K562 (cell line): Measurements from ENCODE around the gene MBNL2. TPM values are rescaled to one million over a fixed set of nuclear protein-coding genes. Genes with fewer than 3 reads are reported as not detected.

ENCODE experiments used
- ATAC-seq: fragments of 200-7000 bp; cut with Tn5 transposase; 3 replicates; pipeline ENCODE4 v1.9.1; 2020; ENCODE audit warnings: moderate library complexity
- BruUV-seq: library from RNA; stranded (reverse); fragments of 400-500 nt; replicated peaks from 2 replicates; lab custom pipeline; 2021; lab: Mats Ljungman, UMichigan
- CTCF ChIA-PET: fragments of 300-600 bp; formaldehyde crosslinking; extraction: SDS; loops from one replicate; lab custom pipeline; 2021; ENCODE audit warnings: low intra/inter-chr PET ratio; lab: Yijun Ruan, JAX
- POLR2A ChIA-PET: fragments of 300-600, 350-650 bp; sonication (Branson Sonifier 250); formaldehyde crosslinking; extraction: SDS; loops from one replicate; lab custom pipeline; 2021; ENCODE audit warnings: antibody characterized with exemption, inconsistent platforms; lab: Yijun Ruan, JAX
- DNase-seq, 4 experiments: peaks; one replicate each; pipeline versions ENCODE4 v3.0.0 to v3.0.0-alpha.2; 2011 to 2018; ENCODE audit warnings: low spot score in 3 of 4, mixed read lengths in 3 of 4; ENCODE audit errors: extremely low read depth in 1 of 4
- FAIRE-seq: peaks from 2 replicates; lab custom pipeline; 2011; peaks lifted over from hg19 to GRCh38; lab: Jason Lieb, UNC
- H2AFZ ChIP-seq: 2 replicates; pipeline ENCODE4 v1.6.0; 2011; ENCODE audit warnings: low read depth, low read length, control low read depth, inconsistent platforms
- H3K27ac ChIP-seq: fragments of 200-600 bp; 3 replicates; pipeline ENCODE4 v1.8.0; 2011; ENCODE audit warnings: low read depth, mild to moderate bottlenecking, control low read depth, inconsistent platforms, low read length, moderate library complexity, mixed read lengths; ENCODE audit errors: extremely low read depth
- H3K27me3 ChIP-seq, 2 experiments: fragments of 300-600 bp in 1 of 2; 2 replicates in 1 of 2; 3 replicates in 1 of 2; pipeline versions ENCODE4 v1.6.0 to v1.8.0; 2011; ENCODE audit warnings: inconsistent platforms in 2 of 2, low read length in 2 of 2, mild to moderate bottlenecking in 1 of 2, mixed read lengths in 1 of 2, moderate library complexity in 1 of 2; ENCODE audit not compliant: control insufficient read depth in 2 of 2, insufficient read depth in 2 of 2
- H3K36me3 ChIP-seq: fragments of 300-600 bp; 3 replicates; pipeline ENCODE4 v1.8.0; 2011; ENCODE audit warnings: mild to moderate bottlenecking, low read length, inconsistent platforms; ENCODE audit not compliant: control insufficient read depth, insufficient read depth
- H3K4me1 ChIP-seq, 2 experiments: fragments of 200-600 bp in 1 of 2; replicated peaks in 1 of 2; 2 replicates in 1 of 2; 3 replicates in 1 of 2; pipeline versions ENCODE4 v1.5.1 to v1.8.0; 2011; ENCODE audit warnings: inconsistent platforms in 2 of 2, low read length in 2 of 2, mild to moderate bottlenecking in 1 of 2, mixed read lengths in 1 of 2, moderate library complexity in 1 of 2; ENCODE audit not compliant: control insufficient read depth in 2 of 2, insufficient read depth in 2 of 2
- H3K4me2 ChIP-seq: 2 replicates; pipeline ENCODE4 v1.6.1; 2011; ENCODE audit warnings: low read length, control low read depth, inconsistent platforms, mixed read lengths; ENCODE audit not compliant: insufficient read depth
- H3K4me3 ChIP-seq: fragments of 200-600 bp; sonication (generic), shearing (Covaris generic); 2 replicates; pipeline ENCODE4 v1.5.1; 2016; ENCODE audit warnings: control low read depth, inconsistent platforms
- H3K79me2 ChIP-seq: fragments of 200-600 bp; 3 replicates; pipeline ENCODE4 v1.8.0; 2011; ENCODE audit warnings: low read length, inconsistent platforms; ENCODE audit not compliant: control insufficient read depth, insufficient read depth
- H3K9ac ChIP-seq, 2 experiments: 2 replicates each; pipeline versions ENCODE4 v1.6.0 to v1.6.1; 2011; ENCODE audit warnings: low read depth in 2 of 2, low read length in 2 of 2, control low read depth in 1 of 2, inconsistent platforms in 1 of 2, mild to moderate bottlenecking in 1 of 2, mixed read lengths in 1 of 2; ENCODE audit not compliant: insufficient read depth in 1 of 2
- H3K9me1 ChIP-seq: one replicate; pipeline ENCODE4 v1.6.0; 2011; ENCODE audit warnings: inconsistent platforms, mild to moderate bottlenecking, low read length, moderate library complexity; ENCODE audit not compliant: control insufficient read depth, insufficient read depth
- H3K9me3 ChIP-seq: replicated peaks from 2 replicates; pipeline ENCODE4 v1.5.1; 2011; ENCODE audit warnings: low read depth, low read length, inconsistent platforms; ENCODE audit not compliant: control insufficient read depth, insufficient read depth
- H4K20me1 ChIP-seq: replicated peaks from 2 replicates; pipeline ENCODE4 v1.6.1; 2011; ENCODE audit warnings: low read length, inconsistent platforms, mixed read lengths; ENCODE audit not compliant: control insufficient read depth, insufficient read depth
- ARID2 ChIP-seq: fragments of 450-650 bp; IDR thresholded peaks from 2 replicates; pipeline ENCODE4 v1.6.1; 2017; ENCODE audit warnings: antibody characterized with exemption, mild to moderate bottlenecking
- CXXC5 ChIP-seq: fragments of 250-450 bp; sonication (Bioruptor Pico); IDR thresholded peaks from 2 replicates; pipeline ENCODE4 v1.8.0; 2022; ENCODE audit warnings: inconsistent platforms, mild to moderate bottlenecking, moderate library complexity
- DDX20 ChIP-seq: fragments of 450-650 bp; IDR thresholded peaks from 2 replicates; pipeline ENCODE4 v1.6.1; 2016; ENCODE audit warnings: missing genetic modification characterization, low read depth, mild to moderate bottlenecking, missing compliant biosample characterization, moderate library complexity
- EGR1 ChIP-seq: fragments of 450-650 bp; conservative IDR thresholded peaks from 2 replicates; pipeline ENCODE4 v1.6.1; 2017; ENCODE audit warnings: mild to moderate bottlenecking
- FUS ChIP-seq: fragments of 200-400 bp; formaldehyde crosslinking; optimal IDR thresholded peaks from 2 replicates; pipeline ENCODE3; 2017; ENCODE audit warnings: low read depth, low read length
- MAFG ChIP-seq: fragments of 450-650 bp; conservative IDR thresholded peaks from 2 replicates; pipeline ENCODE4 v1.6.1; 2016; ENCODE audit warnings: missing genetic modification characterization, missing compliant biosample characterization
- PRPF4 ChIP-seq: fragments of 200-400 bp; formaldehyde crosslinking; IDR thresholded peaks from one replicate; pipeline ENCODE4 v1.6.1; 2017; ENCODE audit warnings: low read length, low read depth, mild to moderate bottlenecking; ENCODE audit not compliant: insufficient read depth, poor library complexity, severe bottlenecking
- RBM25 ChIP-seq: fragments of 200-400 bp; formaldehyde crosslinking; IDR thresholded peaks from 2 replicates; pipeline ENCODE4 v1.6.1; 2018; ENCODE audit warnings: low read length, low read depth, moderate library complexity; ENCODE audit not compliant: severe bottlenecking
- SMARCA4 ChIP-seq: fragments of 450-650 bp; IDR thresholded peaks from 2 replicates; pipeline ENCODE4 v1.6.1; 2016
- TARDBP ChIP-seq: fragments of 450-650 bp; IDR thresholded peaks from 2 replicates; pipeline ENCODE4 v1.6.1; 2016
- WGBS: fragments of 100-300 bp; shearing (Covaris generic); methylation state at CpG from one replicate; pipeline ENCODE4 v1.1.6; 2016; ENCODE audit warnings: low coverage, mixed read lengths; ENCODE audit not compliant: insufficient coverage; ENCODE audit errors: missing lambda C conversion rate; 5-methylcytosine and 5-hydroxymethylcytosine counted together
- in situ Hi-C: fragments of 300-500 bp; cut with MboI; formaldehyde crosslinking; loops from 4 replicates; pipeline ENCODE4 v1.15.0; 2018; ENCODE audit warnings: inconsistent platforms, mixed read lengths
- intact Hi-C: fragments of 100-400 bp; cut with micrococcal nuclease; formaldehyde crosslinking; loops from 2 replicates; pipeline ENCODE4 v1.14.2; 2022
- polyA plus RNA-seq, 8 experiments: library from polyadenylated mRNA; depleted of rRNA in 4 of 8; stranded (reverse) in 5 of 8; unstranded in 3 of 8; fragments of >200 nt; fragmentation: Nextera tagmentation in 2 of 8; fragmentation: Illumina TruSeq in 1 of 8; extraction: Ambion mirVana in 2 of 8; extraction: Trizol in 1 of 8; gene quantifications; 2 replicates each; pipeline versions ENCODE4 v1.2.1 to v1.2.3, GENCODE V29; 2011 to 2014; ENCODE audit warnings: inconsistent platforms in 1 of 8, missing spikeins in 1 of 8
- total RNA-seq, 7 experiments: library from RNA; depleted of rRNA in 6 of 7; stranded (reverse); fragments of >200 nt in 6 of 7; fragmentation: Illumina TruSeq in 2 of 7; extraction: Trizol in 2 of 7; gene quantifications; 2 replicates each; pipeline versions ENCODE4 v1.2.1 to v1.2.3, GENCODE V29; 2011 to 2021; ENCODE audit warnings: low replicate concordance in 1 of 7
- TF ChIP-seq, protein P1 (sequence below): sonication (generic); formaldehyde crosslinking; IDR thresholded peaks from 2 replicates; pipeline ENCODE4 v1.8.0; 2023; ENCODE audit warnings: missing genetic modification reagents, mild to moderate bottlenecking, borderline replicate concordance
- TF ChIP-seq, protein P2 (sequence below): sonication (generic); formaldehyde crosslinking; IDR thresholded peaks from 2 replicates; pipeline ENCODE4 v1.8.1; 2023; ENCODE audit warnings: mild to moderate bottlenecking, missing genetic modification reagents

The MBNL2 gene
- total and polyA plus RNA-seq, 9 of the 15 experiments (the other 6 are each of a cell fraction or from before 2014, with no cell fraction given): 7.0 to 24.8 (median 13.8) TPM

DNA sequence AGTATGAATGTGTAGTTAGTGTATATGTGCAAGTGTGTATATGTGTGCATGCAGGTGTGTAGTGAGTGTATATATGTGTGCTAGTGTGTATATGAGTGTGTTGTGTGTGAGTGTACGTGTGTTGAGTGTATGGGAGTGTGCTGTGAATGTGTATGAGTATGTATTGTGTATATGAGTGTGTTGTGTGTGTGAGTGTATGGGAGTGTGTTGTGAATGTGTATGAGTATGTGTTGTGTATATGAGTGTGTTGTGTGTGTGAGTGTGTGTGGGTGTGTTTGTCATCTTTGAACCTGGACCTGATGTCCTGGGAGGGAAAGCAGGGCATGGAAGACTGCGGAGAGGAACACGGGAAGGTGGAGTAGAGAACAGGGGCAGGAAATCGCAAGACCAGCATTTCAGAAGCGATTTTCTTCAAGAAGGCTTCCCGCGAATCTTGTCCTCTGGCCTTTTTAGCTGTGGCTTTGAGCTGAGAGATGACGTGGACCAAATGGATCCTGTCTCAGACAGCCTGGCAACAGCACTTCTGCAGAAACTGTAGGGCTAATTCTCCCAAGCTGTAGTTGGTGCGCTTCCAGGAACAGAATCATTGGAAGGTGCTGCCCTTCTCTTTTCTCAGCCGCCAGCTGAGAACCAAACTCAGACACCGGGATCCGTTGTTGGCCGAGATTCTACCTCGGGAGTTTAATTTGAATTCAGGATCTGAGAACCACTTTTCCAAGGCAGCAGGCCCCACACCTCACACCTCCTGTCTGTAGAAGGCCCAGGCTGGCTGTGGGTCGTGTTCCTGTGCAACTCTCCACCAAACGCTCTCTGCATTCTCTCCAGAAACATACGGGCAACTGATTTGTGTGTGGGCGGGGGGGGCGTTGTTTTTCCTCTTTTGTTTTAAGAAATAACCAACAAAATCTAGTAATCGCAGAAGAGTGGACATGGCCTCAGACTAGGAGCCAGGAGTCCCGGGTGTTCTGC is 117.2 kb downstream of the MBNL2 start:
- H3K27me3 ChIP-seq: no peaks in the 10 kb centered on the region
- peaks cover 5 to 12% of the 10 kb centered on the region in 2 experiments; a peak in 3 of 5 replicates for H3K4me1 ChIP-seq
- FAIRE-seq (peak; percentile 78), DNase-seq (peak in 1 of 4 experiments; percentile 23), ATAC-seq (peak; percentile 67)
- POLR2A ChIA-PET: no interaction called here
- 30% methylated on average over 12 of the region's 21 CpGs for WGBS
- H2AFZ ChIP-seq: peak overlapping the region; percentile 63
- no TSS peak for BruUV-seq
- H4K20me1 ChIP-seq: peaks cover 4% of the 10 kb centered on the region; the same call in 1 of the 2 replicates
- intact Hi-C loops (no loop called here), in situ Hi-C loops (no loop called here)
- H3K36me3 ChIP-seq: peaks cover 7% of the 10 kb centered on the region; the same call in 1 of the 3 replicates
- CTCF ChIA-PET: interaction anchor here (0.5 kb wide), 1 partner anchor 126 kb away, joined by 4 read pairs; no protein-coding TSS in a partner anchor
- peak overlapping the region; percentile 66 for H3K4me2 ChIP-seq
- H3K9me3 ChIP-seq: no peaks in the 10 kb centered on the region
- H3K4me3 ChIP-seq: no peak overlapping the region
- peaks cover 6% of the 10 kb centered on the region; the same call in 2 of the 3 replicates for H3K79me2 ChIP-seq
- peaks cover 4% of the 10 kb centered on the region for H3K9me1 ChIP-seq
- peak overlapping the region in 1 of 2 experiments; percentile 0; a peak in 1 of 4 replicates for H3K9ac ChIP-seq
- H3K27ac ChIP-seq: peak overlapping the region; percentile 32; the same call in 2 of the 3 replicates
- TF ChIP-seq CXXC5 (CRISPR knock-in tag): no peak
- TF ChIP-seq PRPF4: no peak
- no peak for TF ChIP-seq ARID2
- TF ChIP-seq, protein P1, sequence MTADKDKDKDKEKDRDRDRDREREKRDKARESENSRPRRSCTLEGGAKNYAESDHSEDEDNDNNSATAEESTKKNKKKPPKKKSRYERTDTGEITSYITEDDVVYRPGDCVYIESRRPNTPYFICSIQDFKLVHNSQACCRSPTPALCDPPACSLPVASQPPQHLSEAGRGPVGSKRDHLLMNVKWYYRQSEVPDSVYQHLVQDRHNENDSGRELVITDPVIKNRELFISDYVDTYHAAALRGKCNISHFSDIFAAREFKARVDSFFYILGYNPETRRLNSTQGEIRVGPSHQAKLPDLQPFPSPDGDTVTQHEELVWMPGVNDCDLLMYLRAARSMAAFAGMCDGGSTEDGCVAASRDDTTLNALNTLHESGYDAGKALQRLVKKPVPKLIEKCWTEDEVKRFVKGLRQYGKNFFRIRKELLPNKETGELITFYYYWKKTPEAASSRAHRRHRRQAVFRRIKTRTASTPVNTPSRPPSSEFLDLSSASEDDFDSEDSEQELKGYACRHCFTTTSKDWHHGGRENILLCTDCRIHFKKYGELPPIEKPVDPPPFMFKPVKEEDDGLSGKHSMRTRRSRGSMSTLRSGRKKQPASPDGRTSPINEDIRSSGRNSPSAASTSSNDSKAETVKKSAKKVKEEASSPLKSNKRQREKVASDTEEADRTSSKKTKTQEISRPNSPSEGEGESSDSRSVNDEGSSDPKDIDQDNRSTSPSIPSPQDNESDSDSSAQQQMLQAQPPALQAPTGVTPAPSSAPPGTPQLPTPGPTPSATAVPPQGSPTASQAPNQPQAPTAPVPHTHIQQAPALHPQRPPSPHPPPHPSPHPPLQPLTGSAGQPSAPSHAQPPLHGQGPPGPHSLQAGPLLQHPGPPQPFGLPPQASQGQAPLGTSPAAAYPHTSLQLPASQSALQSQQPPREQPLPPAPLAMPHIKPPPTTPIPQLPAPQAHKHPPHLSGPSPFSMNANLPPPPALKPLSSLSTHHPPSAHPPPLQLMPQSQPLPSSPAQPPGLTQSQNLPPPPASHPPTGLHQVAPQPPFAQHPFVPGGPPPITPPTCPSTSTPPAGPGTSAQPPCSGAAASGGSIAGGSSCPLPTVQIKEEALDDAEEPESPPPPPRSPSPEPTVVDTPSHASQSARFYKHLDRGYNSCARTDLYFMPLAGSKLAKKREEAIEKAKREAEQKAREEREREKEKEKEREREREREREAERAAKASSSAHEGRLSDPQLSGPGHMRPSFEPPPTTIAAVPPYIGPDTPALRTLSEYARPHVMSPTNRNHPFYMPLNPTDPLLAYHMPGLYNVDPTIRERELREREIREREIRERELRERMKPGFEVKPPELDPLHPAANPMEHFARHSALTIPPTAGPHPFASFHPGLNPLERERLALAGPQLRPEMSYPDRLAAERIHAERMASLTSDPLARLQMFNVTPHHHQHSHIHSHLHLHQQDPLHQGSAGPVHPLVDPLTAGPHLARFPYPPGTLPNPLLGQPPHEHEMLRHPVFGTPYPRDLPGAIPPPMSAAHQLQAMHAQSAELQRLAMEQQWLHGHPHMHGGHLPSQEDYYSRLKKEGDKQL (CRISPR knock-in tag): no peak
- no peak for TF ChIP-seq DDX20
- TF ChIP-seq MAFG (tag): peak; percentile 8; the same call in 1 of the 2 replicates
- no peak for TF ChIP-seq FUS
- TF ChIP-seq SMARCA4: no peak
- TF ChIP-seq EGR1: peak; percentile 55
- peak; percentile 73; the same call in 1 of the 2 replicates for TF ChIP-seq TARDBP
- TF ChIP-seq RBM25: peak; percentile 15
- TF ChIP-seq, protein P2, sequence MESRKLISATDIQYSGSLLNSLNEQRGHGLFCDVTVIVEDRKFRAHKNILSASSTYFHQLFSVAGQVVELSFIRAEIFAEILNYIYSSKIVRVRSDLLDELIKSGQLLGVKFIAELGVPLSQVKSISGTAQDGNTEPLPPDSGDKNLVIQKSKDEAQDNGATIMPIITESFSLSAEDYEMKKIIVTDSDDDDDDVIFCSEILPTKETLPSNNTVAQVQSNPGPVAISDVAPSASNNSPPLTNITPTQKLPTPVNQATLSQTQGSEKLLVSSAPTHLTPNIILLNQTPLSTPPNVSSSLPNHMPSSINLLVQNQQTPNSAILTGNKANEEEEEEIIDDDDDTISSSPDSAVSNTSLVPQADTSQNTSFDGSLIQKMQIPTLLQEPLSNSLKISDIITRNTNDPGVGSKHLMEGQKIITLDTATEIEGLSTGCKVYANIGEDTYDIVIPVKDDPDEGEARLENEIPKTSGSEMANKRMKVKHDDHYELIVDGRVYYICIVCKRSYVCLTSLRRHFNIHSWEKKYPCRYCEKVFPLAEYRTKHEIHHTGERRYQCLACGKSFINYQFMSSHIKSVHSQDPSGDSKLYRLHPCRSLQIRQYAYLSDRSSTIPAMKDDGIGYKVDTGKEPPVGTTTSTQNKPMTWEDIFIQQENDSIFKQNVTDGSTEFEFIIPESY: peak; percentile 90
